NCI-H2171 treated with DMSO at 0.1 percent for 48 hours (cell line): ENCODE data around the gene FCGBP.

Source experiments
- DNase-seq: peaks from one replicate; lab custom pipeline; 2025; lab: John Stamatoyannopoulos, UW

The FCGBP gene

DNA sequence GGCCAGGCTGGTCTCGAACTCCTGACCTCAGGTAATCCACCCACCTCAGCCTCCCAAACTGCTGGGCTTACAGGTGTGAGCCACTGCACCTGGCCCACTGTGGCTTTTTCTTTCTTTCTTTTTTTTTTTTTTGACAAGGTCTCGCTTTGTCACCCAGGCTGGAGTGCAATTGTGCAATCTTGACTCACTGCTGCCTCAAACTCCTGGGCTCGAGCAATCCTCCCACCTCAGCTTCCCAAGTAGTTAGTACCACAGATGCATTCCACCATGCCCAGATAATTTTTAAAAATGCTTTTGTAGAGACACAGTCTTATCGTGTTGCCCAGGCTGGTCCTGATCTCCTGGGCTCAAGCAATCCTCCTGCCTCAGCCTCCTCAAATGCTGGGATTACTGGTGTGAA lies 12.1 kb upstream of the FCGBP start:
- DNase-seq, result no peak

DNA sequence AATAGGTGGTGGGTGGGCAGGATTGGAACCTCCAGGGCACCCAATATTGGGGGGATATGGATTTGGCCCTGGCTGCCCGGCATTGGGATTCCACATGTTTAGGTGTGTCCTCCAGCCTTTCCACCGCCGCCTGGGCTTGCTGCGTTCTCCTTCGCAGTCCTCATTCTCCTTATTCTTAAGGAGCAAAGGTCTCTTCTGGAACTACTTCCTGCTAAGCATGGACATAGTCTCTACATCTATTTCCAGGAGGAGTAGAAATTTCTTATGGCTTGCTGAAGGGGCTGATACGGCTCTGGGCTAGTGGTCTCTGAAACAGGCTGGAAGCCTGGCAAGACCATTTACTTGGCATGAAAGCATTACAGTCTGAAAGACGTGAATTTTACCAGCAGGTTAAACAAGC lies 9.2 kb upstream of the FCGBP start:
- no peak for DNase-seq

DNA sequence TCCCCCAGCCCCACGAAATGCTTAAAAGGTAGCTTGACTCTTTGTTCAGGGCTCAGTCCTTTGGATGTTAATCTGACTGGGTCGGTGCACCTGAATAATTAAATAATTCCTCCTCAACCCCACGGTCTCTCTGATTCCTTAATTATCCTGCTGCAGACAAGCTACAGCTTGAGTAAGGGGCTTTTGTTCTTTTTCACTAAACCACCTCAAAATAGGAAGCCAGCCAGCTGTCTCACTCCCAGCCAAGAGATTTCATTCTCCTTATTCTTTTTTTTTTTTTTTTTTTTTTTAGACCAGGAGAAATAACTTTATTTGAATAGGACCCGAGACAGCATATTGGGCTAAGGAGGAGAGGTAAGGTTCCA lies 7.9 kb upstream of the FCGBP start:
- peak; percentile 28 for DNase-seq

DNA sequence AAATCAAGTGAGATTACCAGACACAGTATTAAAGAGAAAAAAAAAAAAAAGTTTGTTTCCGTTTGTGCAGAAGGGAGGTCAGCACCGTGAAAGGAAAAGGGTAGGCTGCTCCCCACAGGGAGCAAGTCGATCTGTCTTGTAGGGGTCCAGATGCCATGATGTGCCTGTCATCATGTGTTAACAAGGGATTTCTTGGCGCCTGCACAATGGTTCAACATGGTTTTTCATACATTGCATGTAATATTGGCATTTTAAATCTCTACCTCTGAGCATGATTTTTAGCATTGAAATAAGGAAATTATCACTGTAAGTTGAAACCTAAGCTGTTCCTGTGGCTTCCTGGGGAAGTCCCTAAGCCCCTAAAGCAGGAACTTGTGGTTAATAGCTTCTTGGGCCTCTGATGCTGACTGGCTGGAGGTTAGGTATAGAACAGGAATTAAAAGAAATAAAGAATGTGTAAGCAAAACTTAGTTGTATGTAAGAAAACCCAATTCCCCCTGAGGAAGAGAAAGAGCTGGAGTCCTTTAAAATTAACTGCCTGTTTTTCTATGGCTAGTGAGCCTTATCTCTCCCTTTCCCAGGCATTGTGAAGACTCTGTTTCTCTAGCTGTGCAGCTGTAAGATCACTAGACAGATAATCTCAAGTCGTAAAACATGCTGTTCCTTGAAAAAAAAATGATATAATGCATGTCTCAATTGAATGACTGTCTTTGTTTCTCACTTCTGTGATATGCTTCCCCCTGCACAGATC lies 7.4 kb upstream of the FCGBP start:
- no peak for DNase-seq

DNA sequence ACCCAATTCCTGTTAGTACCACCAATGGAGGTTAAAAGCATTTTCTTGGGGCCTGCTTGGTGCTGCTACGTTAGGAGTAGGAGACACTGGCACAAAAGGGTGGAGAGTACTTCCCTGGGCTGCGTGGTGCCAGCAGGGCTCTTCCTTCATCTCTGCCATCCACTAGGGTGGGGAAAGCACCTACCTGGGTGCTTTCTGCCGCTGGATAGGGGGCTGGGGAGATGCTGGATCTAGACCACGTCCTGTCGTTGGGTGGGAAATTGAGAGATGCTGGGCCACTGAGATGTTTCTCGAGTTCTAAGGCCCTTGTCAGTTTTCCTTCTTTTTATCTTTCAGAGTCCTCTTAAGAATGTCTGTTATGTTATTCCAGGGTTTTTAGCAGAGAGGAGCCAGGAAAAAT lies 6.7 kb upstream of the FCGBP start:
- DNase-seq, result no peak

DNA sequence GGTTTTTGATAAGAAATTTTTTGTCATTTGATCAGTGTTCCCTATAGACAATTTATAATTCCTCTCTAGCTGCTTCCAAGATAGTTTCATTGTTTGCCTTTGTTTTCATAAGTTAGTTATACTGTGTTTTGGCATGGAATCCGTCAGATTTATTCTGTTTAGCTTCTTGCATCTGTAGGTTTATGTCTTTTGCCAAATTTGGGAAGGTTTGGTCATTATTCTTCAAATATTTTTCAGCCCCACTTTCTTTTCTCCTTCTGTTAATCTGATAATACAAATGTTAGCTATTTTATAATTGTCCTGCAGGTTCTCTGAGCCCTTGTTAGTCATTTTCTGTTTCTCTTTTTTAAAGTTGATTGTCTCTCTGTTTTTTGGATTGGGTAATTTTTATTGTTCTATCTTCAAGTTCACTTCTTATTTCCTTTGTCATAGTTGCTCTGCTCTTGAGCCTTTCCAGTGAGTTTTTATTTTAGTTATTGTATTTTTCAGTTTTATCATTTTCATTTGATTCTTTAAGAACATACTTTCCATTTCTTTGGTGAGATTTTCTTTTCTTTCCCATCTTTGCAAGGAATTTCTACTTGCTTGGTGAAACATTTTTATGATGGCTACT lies 5.9 kb upstream of the FCGBP start:
- DNase-seq, result no peak

DNA sequence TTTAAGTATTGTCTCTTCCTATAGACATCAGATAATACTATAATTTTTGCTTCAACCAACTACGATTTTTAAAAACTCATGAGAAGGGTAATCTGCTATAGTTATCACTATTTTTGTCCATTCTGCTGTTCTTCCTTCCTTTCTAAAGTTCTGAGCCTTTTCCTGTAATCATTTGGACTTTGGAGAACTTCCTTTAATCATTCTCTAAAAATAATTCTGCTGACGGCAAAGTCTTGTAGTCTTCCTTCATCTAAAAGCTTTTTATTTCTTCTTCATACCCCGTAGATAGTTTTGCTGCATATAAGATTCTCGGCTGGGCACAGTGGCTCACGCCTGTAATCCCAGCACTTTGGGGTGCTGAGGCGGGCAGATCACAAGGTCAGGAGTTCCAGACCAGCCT lies 5.1 kb upstream of the FCGBP start:
- DNase-seq, result no peak

DNA sequence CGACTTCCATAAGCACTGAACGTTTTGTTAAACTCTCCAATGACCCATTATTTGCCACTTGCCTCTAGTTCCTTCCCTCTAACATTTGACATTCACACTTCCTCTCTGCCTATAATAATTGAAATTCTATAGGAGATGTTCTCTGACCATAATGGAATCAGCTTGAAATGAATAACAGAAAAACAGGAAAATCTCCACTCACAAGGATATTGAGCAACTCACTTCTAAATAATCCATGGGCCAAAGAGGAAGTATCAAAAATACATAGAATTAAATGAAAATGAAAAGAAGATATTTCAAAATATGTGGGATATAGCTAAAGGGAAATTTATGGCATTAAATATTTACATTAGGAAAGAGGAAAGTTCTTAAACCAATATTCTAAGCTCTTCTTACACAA lies 3.4 kb upstream of the FCGBP start:
- no peak for DNase-seq

DNA sequence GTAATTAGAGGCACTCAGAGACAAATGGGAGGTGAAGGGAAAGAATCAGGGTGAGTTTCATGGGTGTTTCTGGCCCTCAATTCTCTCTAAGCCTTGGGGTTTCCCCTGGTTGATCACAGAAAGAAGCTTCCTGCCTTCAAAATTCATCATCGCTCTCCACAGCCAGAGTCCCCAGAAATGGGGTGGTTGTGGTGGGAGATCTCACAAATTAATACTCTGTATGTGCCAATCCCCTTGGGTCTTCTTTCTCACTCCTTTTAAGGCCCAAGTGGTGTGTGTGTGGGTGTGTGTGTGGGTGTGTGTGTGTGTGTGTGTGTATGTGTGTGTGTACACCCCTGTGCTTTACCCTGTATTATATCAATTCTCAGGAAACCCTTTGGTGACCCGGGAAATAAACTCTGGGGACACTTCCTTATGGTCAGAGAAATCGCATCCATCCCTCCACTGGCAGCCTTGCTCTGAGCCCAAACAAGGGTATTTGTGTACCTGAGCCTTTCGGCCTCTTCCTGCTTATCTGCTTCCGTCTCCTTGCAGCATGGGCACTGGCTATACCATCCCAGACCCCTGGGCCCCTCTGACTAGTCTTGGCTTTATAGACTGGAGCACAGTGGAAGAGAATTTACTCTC lies 2.8 kb upstream of the FCGBP start:
- no peak for DNase-seq

DNA sequence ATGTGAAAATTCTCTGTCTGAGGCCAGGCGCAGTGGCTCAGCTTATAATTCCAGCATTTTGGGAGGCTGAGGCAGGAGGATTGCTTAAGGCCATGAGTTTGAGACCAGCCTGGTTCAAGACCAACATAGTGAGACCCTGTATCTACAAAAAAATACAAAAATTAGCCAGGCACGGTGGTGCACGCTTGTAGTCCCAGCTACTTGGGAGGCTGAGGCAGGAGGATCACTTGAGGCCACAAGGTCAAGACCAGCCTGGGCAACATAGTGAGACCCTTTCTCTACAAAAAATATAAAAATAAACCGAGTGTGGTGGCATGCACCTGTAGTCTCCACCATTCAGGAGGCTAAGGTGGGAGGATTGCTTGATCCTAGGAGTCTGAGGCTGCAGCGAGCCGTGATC lies 2.2 kb upstream of the FCGBP start:
- no peak for DNase-seq

DNA sequence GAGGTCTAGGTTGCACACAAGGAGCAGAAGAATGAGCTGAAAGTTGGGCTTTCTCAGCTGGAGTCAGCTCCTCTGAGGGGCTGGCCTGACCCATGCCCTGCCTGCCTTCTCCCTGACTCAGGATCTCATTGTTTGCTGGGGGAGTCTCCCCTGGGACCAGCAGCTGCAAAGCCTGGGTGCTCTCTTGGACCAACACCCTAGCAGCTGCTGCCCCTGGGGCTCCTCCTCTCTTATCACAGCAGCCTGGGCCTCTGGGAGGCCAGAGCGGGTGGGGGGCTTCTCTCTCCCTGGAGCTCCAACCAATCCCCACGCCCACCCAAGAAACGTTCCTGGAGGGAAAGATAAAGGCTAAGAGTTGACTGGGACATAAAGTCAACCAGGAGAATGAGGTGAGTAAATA lies 1.6 kb upstream of the FCGBP start:
- DNase-seq, result no peak

DNA sequence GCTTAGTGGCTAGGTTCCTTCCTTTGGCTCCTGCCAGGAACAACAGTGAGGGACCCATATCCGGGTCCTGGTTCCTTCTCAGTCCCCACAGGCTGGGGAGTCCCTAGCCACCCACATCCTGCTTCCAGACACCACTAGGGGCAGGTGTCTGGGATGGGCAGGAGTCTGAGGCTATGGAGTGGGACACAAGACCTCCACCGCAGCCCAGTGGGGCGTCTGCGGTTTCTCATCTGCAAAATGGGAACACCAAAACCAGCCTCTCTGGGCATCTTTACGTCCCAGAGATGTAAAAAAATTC lies 879 bp upstream of the FCGBP start:
- no peak for DNase-seq

DNA sequence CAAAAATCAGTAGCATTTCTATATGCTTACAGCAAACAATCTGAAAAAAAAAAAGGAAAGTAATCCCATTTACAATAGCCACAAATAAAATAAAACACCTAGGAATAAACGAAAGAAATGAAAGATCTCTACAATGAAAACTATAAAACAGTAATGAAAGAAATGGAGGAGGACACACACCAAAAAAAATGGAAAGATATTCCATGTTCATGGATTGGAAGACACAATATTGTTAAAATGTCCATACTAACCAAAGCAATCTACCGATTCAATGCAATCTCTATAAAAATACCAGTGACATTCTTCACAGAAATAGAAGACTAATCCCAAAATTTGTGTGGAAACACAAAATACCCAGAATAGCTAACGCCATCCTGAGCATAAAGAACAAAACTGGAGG lies 4.7 kb downstream of the FCGBP start:
- no peak for DNase-seq

DNA sequence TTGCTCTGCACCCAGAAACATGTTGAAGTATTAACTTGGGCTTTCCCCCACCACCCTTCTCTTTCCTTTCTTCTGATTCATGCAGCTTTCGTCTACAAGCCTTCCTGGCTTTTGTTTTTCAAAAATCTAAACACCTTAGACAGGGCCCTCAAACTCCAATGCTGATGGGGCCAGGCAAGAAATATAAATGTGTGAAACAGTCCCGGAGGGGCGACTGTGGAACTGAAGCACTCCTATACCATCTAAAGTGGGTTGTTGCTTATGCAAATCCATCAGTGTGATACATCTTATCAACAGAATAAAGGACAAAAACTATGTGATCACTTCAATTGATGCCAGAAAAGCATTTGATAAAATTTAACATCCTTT lies 6.1 kb downstream of the FCGBP start:
- DNase-seq, result no peak

DNA sequence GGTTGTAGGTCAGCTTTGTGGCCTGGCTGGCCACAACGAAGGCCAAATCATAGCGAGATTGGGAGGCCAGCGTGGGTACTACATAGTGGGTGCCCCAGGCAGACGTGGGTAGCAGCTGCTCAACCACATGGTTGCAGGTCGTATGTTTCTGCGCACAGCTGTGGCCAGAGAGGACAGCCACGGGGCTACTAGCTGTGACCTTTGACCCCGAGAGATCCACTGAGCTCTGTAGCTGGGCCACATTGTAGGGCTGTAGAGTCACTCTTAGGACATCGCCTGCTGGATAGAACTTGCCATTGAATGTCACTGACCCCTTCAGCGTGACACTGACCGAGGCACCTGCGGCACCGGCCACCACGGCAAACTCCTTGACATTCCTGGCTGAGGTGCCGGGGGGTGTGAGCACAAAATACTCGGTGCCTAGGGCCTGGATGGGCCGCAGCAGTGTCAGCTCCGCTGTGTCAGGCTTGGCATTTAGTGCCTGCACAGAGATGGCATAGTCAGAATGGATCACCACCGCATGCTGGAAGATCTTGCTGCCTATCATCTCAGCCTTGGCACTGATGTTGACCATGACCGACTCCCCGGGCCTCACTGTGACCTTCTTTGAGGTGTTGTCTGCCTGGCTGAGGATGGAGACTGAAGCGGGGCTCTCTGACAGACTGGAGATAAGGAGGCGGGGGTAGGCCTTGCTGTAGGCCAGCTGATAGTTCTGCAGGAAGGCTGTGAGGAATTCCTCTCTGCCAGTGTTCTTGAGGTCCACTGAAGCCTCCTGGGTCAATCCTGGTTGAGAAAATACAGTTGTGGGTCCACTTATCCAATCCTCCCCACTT lies 6.7 kb downstream of the FCGBP start:
- no peak for DNase-seq

DNA sequence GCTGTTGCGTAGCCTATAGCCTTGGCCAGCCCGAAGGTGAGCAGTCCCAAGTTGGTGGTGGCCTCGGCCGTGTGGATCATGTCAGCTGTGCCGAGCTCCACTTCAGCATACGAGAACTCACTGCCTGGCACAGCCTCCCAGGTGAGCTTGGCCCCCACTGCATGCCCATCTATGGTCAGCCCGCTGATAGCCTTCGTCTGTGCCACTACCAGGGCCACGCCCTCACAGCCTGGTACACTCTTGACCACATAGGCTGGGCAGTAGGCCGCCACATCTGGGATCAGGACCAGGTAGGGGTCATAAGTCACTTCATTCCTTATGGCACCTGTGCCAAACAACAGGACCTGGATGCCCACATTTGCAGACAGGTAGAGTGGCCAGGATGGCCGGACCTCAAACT lies 7.4 kb downstream of the FCGBP start:
- DNase-seq, result no peak

DNA sequence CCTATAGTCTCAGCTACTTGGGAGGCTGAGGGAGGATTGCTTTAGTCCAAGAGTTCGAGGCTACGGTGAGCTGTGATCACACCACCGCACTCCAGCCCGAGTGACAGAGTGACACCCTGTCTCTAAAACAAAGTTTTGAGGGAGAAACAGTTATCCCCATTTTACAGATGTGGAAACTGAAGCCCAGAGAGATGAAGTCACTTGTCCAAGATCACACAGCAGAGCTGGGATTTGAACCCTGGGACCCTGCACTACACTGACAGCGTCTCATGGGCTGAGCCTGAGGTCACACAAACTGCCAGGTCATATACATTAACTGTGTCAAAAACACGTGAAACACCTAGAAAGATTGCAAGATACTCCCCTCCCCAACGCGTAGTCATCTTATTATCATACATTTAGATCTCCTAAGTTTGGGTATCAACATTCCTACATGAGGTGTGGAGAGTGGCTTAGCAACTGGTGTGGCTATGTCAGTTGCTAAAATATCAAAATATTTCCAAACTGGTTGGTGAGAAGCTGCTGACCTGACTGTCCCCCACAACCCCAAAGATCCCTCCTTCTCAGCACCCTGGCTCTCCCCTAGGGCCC lies 8.2 kb downstream of the FCGBP start:
- no peak for DNase-seq

DNA sequence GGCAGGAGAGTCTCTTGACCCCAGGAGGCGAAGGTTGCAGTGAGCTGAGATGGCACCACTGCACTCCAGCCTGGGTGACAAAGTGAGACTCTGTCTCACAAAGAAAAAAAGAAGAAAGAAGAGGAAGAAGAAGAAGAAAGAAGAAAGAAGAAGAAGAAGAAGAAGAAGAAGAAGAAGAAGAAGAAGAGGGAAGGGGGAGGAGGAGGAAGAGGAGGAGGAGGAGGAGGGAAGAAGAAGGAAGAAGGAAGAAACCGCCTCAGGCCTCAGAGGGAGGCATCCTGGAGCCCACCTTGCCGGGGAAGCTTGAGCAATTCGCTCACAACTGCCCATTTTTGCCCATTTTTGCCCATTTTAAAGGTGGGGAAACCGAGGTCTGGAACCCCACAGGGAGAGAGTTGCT lies 9.5 kb downstream of the FCGBP start:
- no peak for DNase-seq

DNA sequence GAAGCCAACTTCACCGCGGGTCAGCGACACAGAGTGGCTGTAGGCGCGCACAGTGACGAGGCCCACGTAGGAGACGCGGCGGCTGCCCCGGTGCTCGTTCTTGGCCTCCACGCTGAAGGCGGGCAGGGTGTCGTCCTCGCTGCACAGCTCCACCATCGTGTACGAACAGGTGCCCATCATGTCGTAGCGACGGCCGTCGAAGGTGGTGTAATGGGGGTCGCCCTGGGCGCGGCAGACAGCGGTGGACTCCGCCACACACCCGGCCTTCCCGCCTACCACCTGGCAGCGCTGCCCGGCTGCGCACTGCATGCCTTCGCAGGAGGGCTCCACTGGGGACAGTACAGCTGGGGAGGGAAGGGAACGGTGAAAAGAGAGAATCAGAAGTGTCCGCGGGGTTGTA lies 10.0 kb downstream of the FCGBP start:
- DNase-seq, result no peak

DNA sequence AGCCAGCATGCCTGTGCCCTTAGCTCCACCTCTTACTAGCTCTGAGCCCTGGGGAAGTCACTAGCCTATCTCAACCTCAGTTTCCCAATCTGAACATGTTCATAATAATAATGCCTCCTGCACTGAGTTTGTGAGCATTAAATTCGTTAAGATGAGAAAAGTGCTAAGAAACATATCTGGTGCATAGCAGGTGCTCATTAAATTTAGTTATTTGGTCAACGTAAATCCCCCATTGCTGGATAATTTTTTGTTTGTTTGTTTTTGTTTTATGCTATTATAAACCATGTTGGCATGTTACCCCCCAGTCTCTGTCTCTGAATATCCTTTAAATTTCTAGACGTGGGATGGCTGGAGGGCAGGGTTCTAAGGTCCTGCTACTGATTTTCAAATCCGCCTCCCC lies 10.6 kb downstream of the FCGBP start:
- DNase-seq, result no peak

DNA sequence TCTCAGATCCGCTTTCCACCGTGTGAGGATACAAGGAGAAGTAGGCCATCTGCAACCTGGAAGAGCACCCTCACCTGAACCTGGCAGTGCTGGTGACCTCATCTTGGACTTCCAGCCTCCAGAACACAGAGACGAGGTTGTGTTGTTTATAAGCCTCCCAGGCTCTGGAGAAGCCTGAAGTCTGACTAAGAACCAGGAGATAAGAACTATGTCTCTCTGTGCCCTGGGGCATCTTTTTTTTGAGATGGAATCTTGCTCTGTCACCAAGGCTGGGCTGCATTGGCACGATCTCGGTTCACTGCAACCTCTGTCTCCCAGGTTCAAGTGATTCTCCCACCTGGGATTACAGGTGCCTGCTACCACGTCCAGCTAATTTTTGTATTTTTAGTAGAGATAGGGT lies 14.5 kb downstream of the FCGBP start:
- no peak for DNase-seq

DNA sequence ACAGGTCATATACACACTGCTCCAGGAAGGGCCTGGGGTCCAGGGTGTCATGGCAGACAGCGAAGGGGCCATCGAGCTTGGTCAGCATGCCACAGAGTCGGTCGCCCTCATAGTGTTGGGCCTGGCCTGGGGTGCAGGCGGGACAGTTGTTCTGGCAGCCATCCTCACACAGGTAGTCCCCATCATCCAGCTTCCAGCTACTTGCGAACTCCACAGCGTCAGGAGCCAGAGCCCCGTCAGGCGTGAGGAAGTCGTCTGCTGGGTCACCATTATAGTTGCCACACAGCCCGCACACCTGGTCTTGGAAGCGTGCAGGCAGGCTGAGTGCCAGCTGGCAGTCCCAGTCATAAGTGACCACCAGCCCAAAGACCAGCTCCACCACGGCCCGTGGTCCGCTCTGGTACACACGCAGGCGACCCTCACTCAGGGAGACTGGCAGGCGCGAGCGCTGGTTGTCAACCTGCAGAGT lies 16.2 kb downstream of the FCGBP start:
- no peak for DNase-seq
